Neural cell (in vitro differentiated cells): Measurements from ENCODE around the gene B4GALNT3. TPM values are rescaled to one million over a fixed set of nuclear protein-coding genes. Genes with fewer than 3 reads are reported as not detected.

Experiments used
- H2AFZ ChIP-seq: fragments of 200-600, 300-800 bp; sonication (generic), shearing (Covaris generic); 2 replicates; pipeline ENCODE4 v1.6.0; 2014; ENCODE audit warnings: low read depth, mild to moderate bottlenecking, antibody characterized with exemption, low read length, moderate library complexity
- H3F3A ChIP-seq: fragments of 200-600 bp; shearing (Covaris generic); 2 replicates; pipeline ENCODE4 v1.6.1; 2016; ENCODE audit warnings: mild to moderate bottlenecking, moderate library complexity, mixed read lengths, antibody characterized with exemption, low read length; ENCODE audit not compliant: insufficient read depth, poor library complexity, severe bottlenecking
- H3K27ac ChIP-seq: fragments of 200-600, 300-800 bp; sonication (generic), shearing (Covaris generic); 2 replicates; pipeline ENCODE4 v1.5.1; 2014; ENCODE audit warnings: mild to moderate bottlenecking, low read length, moderate library complexity
- H3K27me3 ChIP-seq: fragments of 300-800, 200-600 bp; sonication (generic), shearing (Covaris generic); 2 replicates; pipeline ENCODE4 v1.6.0; 2014; ENCODE audit warnings: mild to moderate bottlenecking, low read depth, low read length, moderate library complexity; ENCODE audit not compliant: insufficient read depth
- H3K36me3 ChIP-seq: fragments of 300-800, 200-600 bp; sonication (generic), shearing (Covaris generic); 2 replicates; pipeline ENCODE4 v1.5.1; 2014; ENCODE audit warnings: mild to moderate bottlenecking, antibody characterized with exemption, low read length, moderate library complexity; ENCODE audit not compliant: insufficient read depth
- H3K4me2 ChIP-seq: fragments of 300-800, 200-600 bp; sonication (generic), shearing (Covaris generic); 2 replicates; pipeline ENCODE4 v1.6.0; 2014; ENCODE audit warnings: mild to moderate bottlenecking, low read length
- H3K4me3 ChIP-seq: fragments of 300-800, 200-600 bp; sonication (generic), shearing (Covaris generic); 2 replicates; pipeline ENCODE4 v1.5.1; 2014; ENCODE audit warnings: mild to moderate bottlenecking, low read length, moderate library complexity
- H3K79me2 ChIP-seq: fragments of 200-600 bp; shearing (Covaris generic); replicated peaks from 2 replicates; pipeline ENCODE4 v1.6.0; 2014; ENCODE audit warnings: mild to moderate bottlenecking, low read length, moderate library complexity; ENCODE audit not compliant: insufficient read depth
- H3K9ac ChIP-seq: fragments of 300-800, 200-600 bp; sonication (generic), shearing (Covaris generic); 2 replicates; pipeline ENCODE4 v1.6.1; 2016; ENCODE audit warnings: mild to moderate bottlenecking, low read length, mixed read lengths
- H3K9me2 ChIP-seq: fragments of 200-600 bp; shearing (Covaris generic); 2 replicates; pipeline ENCODE4 v1.6.1; 2016; ENCODE audit warnings: mild to moderate bottlenecking, low read length, mixed read lengths; ENCODE audit not compliant: insufficient read depth
- H3K9me3 ChIP-seq: fragments of 200-600, 300-800 bp; sonication (generic), shearing (Covaris generic); 2 replicates; pipeline ENCODE4 v1.6.1; 2016; ENCODE audit warnings: mild to moderate bottlenecking, mixed run types, low read length, moderate library complexity, mixed read lengths
- H4K20me1 ChIP-seq: fragments of 200-600 bp; shearing (Covaris generic); 2 replicates; pipeline ENCODE4 v1.6.1; 2016; ENCODE audit warnings: mild to moderate bottlenecking, mixed run types; ENCODE audit not compliant: insufficient read depth
- CTCF ChIP-seq: fragments of 450-650 bp; IDR thresholded peaks from 2 replicates; pipeline ENCODE4 v1.5.1; 2014; ENCODE audit warnings: antibody characterized with exemption, mild to moderate bottlenecking, moderate library complexity; ENCODE audit not compliant: poor library complexity, severe bottlenecking
- EP300 ChIP-seq: fragments of 450-650 bp; conservative IDR thresholded peaks from 2 replicates; pipeline ENCODE4 v1.6.1; 2014; ENCODE audit warnings: antibody characterized with exemption, mild to moderate bottlenecking, moderate library complexity; ENCODE audit not compliant: poor library complexity, severe bottlenecking
- EZH2 ChIP-seq: fragments of 200-600, 300-800 bp; shearing (Covaris generic), sonication (generic); IDR thresholded peaks from 2 replicates; pipeline ENCODE4 v1.6.1; 2014; ENCODE audit warnings: antibody characterized with exemption, low read length, borderline replicate concordance, mild to moderate bottlenecking; ENCODE audit not compliant: insufficient read depth, poor library complexity, severe bottlenecking
- MXI1 ChIP-seq: fragments of 450-650 bp; conservative IDR thresholded peaks from 2 replicates; pipeline ENCODE4 v1.6.1; 2014; ENCODE audit warnings: antibody characterized with exemption, mild to moderate bottlenecking; ENCODE audit not compliant: poor library complexity, severe bottlenecking
- POLR2AphosphoS5 ChIP-seq: IDR thresholded peaks from 2 replicates; pipeline ENCODE4 v1.6.1; 2012
- RAD21 ChIP-seq: fragments of 450-650 bp; conservative IDR thresholded peaks from 2 replicates; pipeline ENCODE4 v1.6.1; 2014; ENCODE audit warnings: antibody characterized with exemption, mild to moderate bottlenecking, moderate library complexity
- REST ChIP-seq: IDR thresholded peaks from 2 replicates; pipeline ENCODE4 v1.6.1; 2012; ENCODE audit warnings: borderline replicate concordance
- SMC3 ChIP-seq: fragments of 450-650 bp; conservative IDR thresholded peaks from 2 replicates; pipeline ENCODE4 v1.6.1; 2014; ENCODE audit warnings: antibody characterized with exemption, mild to moderate bottlenecking, moderate library complexity; ENCODE audit not compliant: poor library complexity
- TAF1 ChIP-seq: IDR thresholded peaks from 2 replicates; pipeline ENCODE4 v1.6.1; 2012; ENCODE audit warnings: low read depth
- polyA plus RNA-seq: library from polyadenylated mRNA; depleted of rRNA; stranded (reverse); fragments of >200 nt; gene quantifications from 2 replicates; pipeline ENCODE4 v1.2.3, GENCODE V29; 2014

The B4GALNT3 gene
- polyA plus RNA-seq, 1 donor from 2014 or later = 6.7 TPM

- H3K9me2 ChIP-seq = no peaks in the 10 kb centered on the region
These were observed 42.1 kb downstream of the B4GALNT3 start for GRCh38 chr12:501722-502447.

More at GRCh38 chr12:501722-502447, 42.1 kb downstream of the B4GALNT3 start:
- Histone ChIP-seq H3K36me3 (no peaks in the 10 kb centered on the region), H3K9ac (no peak overlapping the region), H3F3A (peaks cover 4% of the 10 kb centered on the region), H3K27ac (no peak overlapping the region), H3K4me2 (no peak overlapping the region), H4K20me1 (no peaks in the 10 kb centered on the region), H3K27me3 (no peaks in the 10 kb centered on the region), H3K79me2 (no peaks in the 10 kb centered on the region), H2AFZ (no peak overlapping the region), H3K9me3 (no peaks in the 10 kb centered on the region), H3K4me3 (no peak overlapping the region)
- no peak for TF ChIP-seq EP300
- no peak for TF ChIP-seq CTCF
- no peak for TF ChIP-seq TAF1
- no peak for TF ChIP-seq MXI1
- TF ChIP-seq POLR2AphosphoS5 = no peak
- no peak for TF ChIP-seq REST
- TF ChIP-seq SMC3 = no peak
- TF ChIP-seq RAD21 = no peak
- TF ChIP-seq EZH2 = no peak
